Suprapubic skin (tissue), 4 donors: ENCODE data around the gene JAKMIP1. TPM values are rescaled to one million over a fixed set of nuclear protein-coding genes. Genes with fewer than 3 reads are reported as not detected.

Experiments
- DNase-seq, 2 donors: peaks; one replicate each; pipeline ENCODE4 v3.0.0-alpha.2; 2019; ENCODE audit warnings: low spot score in 2 of 2
- H3K27ac ChIP-seq: fragments of 200-600 bp; sonication (generic); one replicate; pipeline ENCODE4 v1.5.1; 2019
- H3K27me3 ChIP-seq: fragments of 200-600 bp; sonication (generic); one replicate; pipeline ENCODE4 v1.5.1; 2019
- H3K36me3 ChIP-seq: fragments of 200-600 bp; sonication (generic); one replicate; pipeline ENCODE4 v1.5.1; 2019
- H3K4me1 ChIP-seq: fragments of 200-600 bp; sonication (generic); one replicate; pipeline ENCODE4 v1.5.1; 2019
- H3K4me3 ChIP-seq: fragments of 200-600 bp; sonication (generic); one replicate; pipeline ENCODE4 v1.5.1; 2019; ENCODE audit warnings: mild to moderate bottlenecking
- H3K9me3 ChIP-seq: fragments of 200-600 bp; sonication (generic); one replicate; pipeline ENCODE4 v1.5.1; 2019
- CTCF ChIP-seq, 2 donors: fragments of 200-600 bp in 1 of 2; fragments of 450-650 bp in 1 of 2; sonication (generic) in 1 of 2; IDR thresholded peaks; one replicate each; pipeline ENCODE4 v1.5.1; 2016 to 2019; ENCODE audit warnings: antibody characterized with exemption in 2 of 2, mild to moderate bottlenecking in 1 of 2, moderate library complexity in 1 of 2
- EP300 ChIP-seq: sonication (generic); formaldehyde crosslinking; IDR thresholded peaks from one replicate; pipeline ENCODE4 v1.6.1; 2017; ENCODE audit warnings: antibody characterized with exemption
- POLR2A ChIP-seq, 2 donors: fragments of 450-650 bp; IDR thresholded peaks; one replicate each; pipeline ENCODE4 v1.6.1; 2017; ENCODE audit warnings: antibody characterized with exemption in 2 of 2, mild to moderate bottlenecking in 2 of 2, moderate library complexity in 2 of 2
- POLR2AphosphoS5 ChIP-seq, 3 donors: sonication (generic); formaldehyde crosslinking; IDR thresholded peaks; one replicate each; pipeline ENCODE4 v1.6.1; 2017; ENCODE audit warnings: antibody characterized with exemption in 3 of 3
- WGBS: methylation state at CpG from one replicate; pipeline ENCODE4 v1.1.5; 2018; 5-methylcytosine and 5-hydroxymethylcytosine counted together
- total RNA-seq, 4 donors: library from RNA; depleted of rRNA; stranded (reverse); fragments of >200 nt; gene quantifications; one replicate each; pipeline ENCODE4 v1.1.0, GENCODE V29; 2016

Gene JAKMIP1
- total RNA-seq = under 1 TPM in 1 of 4 donors, not detected in 3; 0.24 TPM

- H3K27me3 ChIP-seq = peaks cover 74% of the 10 kb centered on the region
Measured at GRCh38 chr4:6200011-6200921, at the start of gene JAKMIP1. Gene JAKMIP1 (minus strand): TSS chr4:6200549. CDS start chr4:6112850, 87,699 bp downstream.

GRCh38 chr4:6248394-6248793 lies 48.0 kb upstream of the JAKMIP1 start:
- Histone ChIP-seq H3K27me3 (peaks cover 62% of the 10 kb centered on the region), H3K9me3 (no peaks in the 10 kb centered on the region), H3K27ac (no peak overlapping the region), H3K4me3 (no peak overlapping the region), H3K4me1 (peaks cover 14% of the 10 kb centered on the region), H3K36me3 (no peaks in the 10 kb centered on the region)
- WGBS = 66% methylated on average over 6 of the region's 10 CpGs
- no peak for TF ChIP-seq CTCF (IDR thresholded peaks at IDR 0.05)
- no peak for TF ChIP-seq POLR2A (IDR thresholded peaks at IDR 0.05)
- TF ChIP-seq EP300 = no peak
- no peak for TF ChIP-seq POLR2AphosphoS5 (IDR thresholded peaks at IDR 0.05)
- no peak for DNase-seq

More at GRCh38 chr4:6200011-6200921, at the start of gene JAKMIP1:
- peaks cover 21% of the 10 kb centered on the region for H3K4me1 ChIP-seq
- no peak for TF ChIP-seq CTCF (IDR thresholded peaks at IDR 0.05)
- TF ChIP-seq POLR2A (IDR thresholded peaks at IDR 0.05) = no peak
- no peak for TF ChIP-seq POLR2AphosphoS5 (IDR thresholded peaks at IDR 0.05)
- no peak for TF ChIP-seq EP300
- no peak within 1 kb of the TSS for H3K27ac ChIP-seq
- peak within 1 kb of the TSS; percentile 51 for H3K4me3 ChIP-seq
- no peaks in the 10 kb centered on the region for H3K9me3 ChIP-seq
- 4% methylated on average over 30 of the region's 107 CpGs for WGBS
- DNase-seq = no peak
- H3K36me3 ChIP-seq = no peaks in the 10 kb centered on the region

GRCh38 chr4:6246170-6246634 lies 45.9 kb upstream of the JAKMIP1 start:
- Histone ChIP-seq H3K4me3 (no peak overlapping the region), H3K27me3 (peaks cover 76% of the 10 kb centered on the region), H3K36me3 (no peaks in the 10 kb centered on the region), H3K27ac (no peak overlapping the region), H3K4me1 (peaks cover 14% of the 10 kb centered on the region), H3K9me3 (no peaks in the 10 kb centered on the region)
- TF ChIP-seq POLR2AphosphoS5 (IDR thresholded peaks at IDR 0.05) = no peak
- TF ChIP-seq EP300 = no peak
- no peak for TF ChIP-seq CTCF (IDR thresholded peaks at IDR 0.05)
- no peak for TF ChIP-seq POLR2A (IDR thresholded peaks at IDR 0.05)
- DNase-seq = no peak
- 42% methylated on average over 9 of the region's 9 CpGs for WGBS

GRCh38 chr4:6245246-6246169 lies 45.2 kb upstream of the JAKMIP1 start:
- Histone ChIP-seq H3K4me1 (peaks cover 12% of the 10 kb centered on the region), H3K27ac (no peak overlapping the region), H3K27me3 (peaks cover 75% of the 10 kb centered on the region), H3K36me3 (no peaks in the 10 kb centered on the region), H3K4me3 (peak overlapping the region; percentile 28), H3K9me3 (no peaks in the 10 kb centered on the region)
- 15% methylated on average over 20 of the region's 67 CpGs for WGBS
- DNase-seq = no peak
- no peak for TF ChIP-seq POLR2A (IDR thresholded peaks at IDR 0.05)
- TF ChIP-seq CTCF (IDR thresholded peaks at IDR 0.05) = no peak
- TF ChIP-seq POLR2AphosphoS5 (IDR thresholded peaks at IDR 0.05) = no peak
- no peak for TF ChIP-seq EP300
